NCI-H128 (cell line): Measurements from ENCODE around the gene ADNP.

ENCODE experiments used
- DNase-seq: peaks from one replicate; lab custom pipeline; 2025; ENCODE audit not compliant: unreplicated experiment; lab: John Stamatoyannopoulos, UW

The ADNP gene

GRCh38 chr20:50852085-50852484, 79.2 kb downstream of the ADNP start:
- DNase-seq, result no peak

GRCh38 chr20:50850721-50851286, 80.4 kb downstream of the ADNP start:
- DNase-seq, result no peak

- no peak for DNase-seq
Observed at GRCh38 chr20:50848846-50849673, 82.2 kb downstream of the ADNP start.

GRCh38 chr20:50848341-50848808, 82.9 kb downstream of the ADNP start:
- no peak for DNase-seq

- no peak for DNase-seq
Observed at GRCh38 chr20:50845566-50846215, 85.5 kb downstream of the ADNP start.

- no peak for DNase-seq
Observed at GRCh38 chr20:50844430-50845100, 86.7 kb downstream of the ADNP start.

- no peak for DNase-seq
Observed at GRCh38 chr20:50843331-50844276, 87.6 kb downstream of the ADNP start.

- DNase-seq, result no peak
Observed at GRCh38 chr20:50842821-50843220, 88.4 kb downstream of the ADNP start.
